HG02571 (cell line): ENCODE results near the gene NXNL2.

Experiments
- ATAC-seq: cut with Tn5 transposase; IDR thresholded peaks from one replicate; pipeline ENCODE4 v1.9.1; 2021; ENCODE audit warnings: mild to moderate bottlenecking, moderate library complexity; ENCODE audit not compliant: unreplicated experiment

NXNL2 gene

GRCh38 chr9:88534456-88535225 is at the start of gene NXNL2:
NXNL2 (plus strand) TSS chr9:88535178; CDS start chr9:88535435, 257 bp downstream.
- ATAC-seq = no peak

DNA sequence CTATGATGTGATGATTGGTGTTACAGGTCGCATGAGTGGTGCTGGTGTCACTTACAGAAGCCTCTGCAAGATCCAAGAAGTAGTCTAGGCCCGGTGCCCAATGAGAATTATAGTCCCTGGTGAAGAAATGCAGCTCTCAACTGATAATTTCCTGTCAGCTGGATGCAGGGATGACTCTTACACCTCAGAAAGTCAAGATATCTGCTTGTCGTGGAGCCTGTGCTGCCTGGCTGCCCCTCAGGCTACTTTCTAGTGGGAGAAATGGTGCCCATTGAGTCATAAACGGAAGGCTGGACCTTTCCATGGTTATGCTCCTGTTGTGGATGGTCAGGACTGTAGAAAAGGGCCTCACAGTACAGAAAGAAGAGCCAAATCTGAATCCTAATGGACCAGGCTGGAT is 46.8 kb upstream of the NXNL2 start:
- ATAC-seq = no peak

GRCh38 chr9:88494983-88495721 is 39.8 kb upstream of the NXNL2 start:
- no peak for ATAC-seq

DNA sequence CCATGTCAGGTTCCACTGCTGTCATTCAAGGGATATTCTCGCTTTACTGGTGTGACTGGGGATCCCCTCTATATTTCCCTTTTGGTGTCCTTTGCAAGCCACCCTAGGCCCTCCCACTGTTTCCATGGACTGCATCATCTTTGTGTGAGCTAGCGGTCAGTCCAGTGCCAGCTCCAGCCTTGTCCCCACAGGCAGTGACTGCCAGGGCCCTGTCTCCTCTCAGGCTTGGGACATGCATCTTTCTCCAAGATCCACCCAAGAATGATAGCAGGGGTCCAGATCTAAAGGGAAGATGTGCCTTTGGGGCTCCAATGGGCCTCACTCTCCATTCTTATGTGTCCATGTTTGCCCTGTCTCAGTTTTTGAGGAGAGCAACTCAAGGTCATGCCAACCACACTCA is 37.8 kb upstream of the NXNL2 start:
- ATAC-seq = no peak

DNA sequence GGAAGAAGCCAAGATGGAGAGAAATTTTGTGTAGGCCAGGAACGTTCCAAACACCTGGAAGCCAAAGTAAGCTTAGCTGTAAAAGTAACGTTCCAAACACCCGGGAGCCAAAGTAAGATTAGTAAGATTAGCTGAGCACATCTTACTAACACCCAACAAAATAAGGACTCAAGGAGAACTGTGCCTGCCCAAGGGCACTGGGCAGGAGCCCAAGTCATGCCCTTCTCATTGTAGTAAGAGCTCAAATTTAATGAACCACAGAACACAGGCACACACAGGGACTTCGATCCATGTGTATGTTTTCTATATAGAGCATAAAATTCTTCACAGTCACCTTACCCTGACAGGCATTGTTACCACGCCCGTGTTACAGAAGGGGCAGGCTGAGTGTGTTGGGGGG is 36.1 kb upstream of the NXNL2 start:
- ATAC-seq = no peak

- no peak for ATAC-seq
These were observed 33.9 kb upstream of the NXNL2 start for GRCh38 chr9:88501086-88501485.

DNA sequence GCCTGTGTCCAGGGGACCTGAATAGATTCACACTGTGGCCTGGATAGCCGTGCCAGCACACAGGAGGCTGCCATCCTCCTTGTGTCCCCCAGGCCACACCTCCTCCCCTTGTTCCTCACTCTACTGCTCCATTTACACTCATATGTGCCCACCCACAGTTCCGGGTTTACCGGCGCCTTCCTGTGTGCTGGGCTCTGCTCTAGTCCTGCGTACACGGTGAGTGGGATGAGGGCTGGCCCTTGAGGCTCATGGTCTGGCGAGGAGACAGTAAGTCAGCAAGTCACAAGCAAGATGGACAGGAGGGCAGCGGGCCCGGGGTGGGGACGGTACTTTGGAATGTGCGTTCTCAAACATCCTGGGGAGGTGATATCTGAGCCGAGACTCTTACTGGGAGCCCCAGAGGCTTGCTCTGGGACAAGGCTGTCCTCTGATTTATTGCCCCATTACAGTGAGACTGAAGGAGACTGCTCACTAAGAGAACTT is 32.4 kb upstream of the NXNL2 start:
- ATAC-seq = no peak

DNA sequence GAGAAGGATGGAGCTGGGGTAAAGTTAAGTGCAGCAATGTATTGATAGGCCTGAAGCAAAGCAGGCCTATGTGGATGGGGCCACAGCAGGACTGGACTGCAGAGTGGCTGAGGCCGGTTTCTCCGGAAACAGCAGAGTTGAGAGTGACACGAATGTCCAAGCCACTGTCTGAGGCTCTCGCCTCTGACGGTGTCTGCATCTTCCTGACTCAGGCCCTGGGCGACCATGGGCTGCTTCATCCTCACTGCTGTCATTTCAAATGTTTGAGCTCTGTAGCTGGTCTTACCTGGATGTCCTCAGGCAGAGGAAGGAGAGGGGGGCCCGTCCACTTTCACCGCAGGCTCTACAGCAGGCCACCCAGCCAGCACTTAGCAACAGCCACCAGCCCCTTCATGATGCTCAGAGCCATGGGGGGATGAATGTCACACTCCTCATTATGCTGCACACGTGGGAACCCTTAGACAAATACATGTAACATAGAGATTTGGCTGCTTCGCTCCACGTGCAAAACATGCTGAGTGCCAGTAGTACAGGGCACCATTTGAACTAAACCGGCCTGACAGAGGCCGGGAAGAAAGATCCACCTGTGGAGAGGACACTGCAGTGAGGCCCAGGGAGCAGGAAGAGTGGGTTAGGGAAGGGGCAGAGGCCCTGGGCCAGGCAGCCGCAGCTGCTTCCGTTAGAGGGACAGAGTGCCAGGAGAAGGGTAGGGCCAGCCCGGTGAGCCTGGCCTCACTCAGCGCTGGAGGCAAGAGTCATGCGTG is 31.7 kb upstream of the NXNL2 start:
- no peak for ATAC-seq

- no peak for ATAC-seq
These were observed 30.9 kb upstream of the NXNL2 start for GRCh38 chr9:88503845-88504764.

- ATAC-seq = no peak
These were observed 26.7 kb upstream of the NXNL2 start for GRCh38 chr9:88508326-88508725.

- no peak for ATAC-seq
These were observed 23.1 kb upstream of the NXNL2 start for GRCh38 chr9:88511906-88512305.

DNA sequence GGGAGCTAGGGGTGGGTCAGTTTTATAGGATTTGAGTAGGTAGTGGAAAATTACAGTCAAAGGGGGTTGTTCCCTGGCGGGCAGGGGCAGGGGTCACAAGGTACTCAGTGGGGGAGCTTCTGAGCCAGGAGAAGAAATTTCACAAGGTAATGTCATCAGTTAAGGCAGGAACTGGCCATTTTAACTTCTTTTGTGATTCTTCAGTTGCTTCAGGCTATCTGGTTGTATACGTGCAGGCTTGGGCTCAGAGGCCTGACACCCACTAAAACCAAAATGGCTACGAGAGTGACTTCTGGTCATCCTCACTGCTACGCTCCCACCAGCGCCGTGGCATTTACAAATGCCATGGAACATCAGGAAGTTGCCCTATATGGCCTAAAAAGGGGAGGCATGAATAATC is 20.7 kb upstream of the NXNL2 start:
- ATAC-seq = no peak

- ATAC-seq = no peak
These were observed 13.7 kb upstream of the NXNL2 start for GRCh38 chr9:88521308-88521707.

GRCh38 chr9:88522360-88522759 is 12.6 kb upstream of the NXNL2 start:
- no peak for ATAC-seq

- no peak for ATAC-seq
These were observed 11.9 kb upstream of the NXNL2 start for GRCh38 chr9:88523056-88523455.

DNA sequence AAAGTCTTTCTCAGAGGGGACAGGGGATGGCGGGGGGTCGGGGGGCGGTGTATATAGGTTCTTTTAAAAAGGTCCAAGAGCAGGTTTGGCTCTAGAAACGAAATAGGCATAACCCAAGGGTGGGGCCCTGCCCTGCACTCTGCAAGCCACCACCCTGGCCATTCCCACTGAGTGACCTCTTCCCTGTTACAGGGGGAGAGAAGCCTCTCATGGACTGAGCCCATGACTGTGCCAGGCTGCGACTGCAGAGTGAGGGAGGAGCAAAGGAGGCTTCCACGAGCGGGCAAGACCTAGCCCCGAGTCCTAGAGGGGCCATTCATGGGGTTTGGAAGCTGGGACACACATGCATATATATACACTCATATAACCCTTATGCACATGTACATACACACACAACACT is 10.1 kb upstream of the NXNL2 start:
- ATAC-seq = no peak

GRCh38 chr9:88527618-88528017 is 7.4 kb upstream of the NXNL2 start:
- no peak for ATAC-seq

DNA sequence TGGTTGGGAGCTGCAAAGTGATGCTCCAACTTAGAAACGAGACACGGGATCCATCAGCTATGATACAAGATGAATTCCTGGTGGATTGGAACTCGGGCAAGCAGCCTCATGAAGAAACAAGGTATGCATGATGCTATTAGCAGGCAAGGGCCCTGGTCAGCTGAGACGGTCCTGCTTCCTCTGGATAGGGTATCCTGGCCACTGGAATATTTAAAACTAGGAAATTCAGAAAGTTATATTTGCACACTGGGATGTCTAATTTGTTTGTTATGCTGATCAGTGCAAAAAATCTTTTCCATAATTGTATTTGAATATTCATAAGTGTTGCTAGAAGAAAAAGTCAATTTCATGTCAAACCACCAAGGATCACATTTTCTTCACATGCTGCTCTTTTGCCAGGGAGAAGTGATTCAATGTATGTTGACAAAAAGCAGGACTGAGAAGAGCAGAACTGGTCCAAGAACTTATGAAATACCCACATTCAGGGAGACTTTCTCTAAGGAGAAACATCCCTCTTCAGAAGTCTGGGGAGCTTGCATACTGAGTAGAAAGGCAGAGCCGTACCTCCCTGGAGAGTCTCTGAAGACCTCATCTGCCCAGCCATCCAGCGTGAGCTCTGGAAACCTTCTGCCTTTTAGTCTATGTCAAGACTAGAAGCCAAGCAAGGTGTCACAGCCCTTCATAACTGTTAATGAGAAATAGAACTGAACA is 6.7 kb upstream of the NXNL2 start:
- no peak for ATAC-seq

GRCh38 chr9:88529496-88529895 is 5.5 kb upstream of the NXNL2 start:
- ATAC-seq = no peak

DNA sequence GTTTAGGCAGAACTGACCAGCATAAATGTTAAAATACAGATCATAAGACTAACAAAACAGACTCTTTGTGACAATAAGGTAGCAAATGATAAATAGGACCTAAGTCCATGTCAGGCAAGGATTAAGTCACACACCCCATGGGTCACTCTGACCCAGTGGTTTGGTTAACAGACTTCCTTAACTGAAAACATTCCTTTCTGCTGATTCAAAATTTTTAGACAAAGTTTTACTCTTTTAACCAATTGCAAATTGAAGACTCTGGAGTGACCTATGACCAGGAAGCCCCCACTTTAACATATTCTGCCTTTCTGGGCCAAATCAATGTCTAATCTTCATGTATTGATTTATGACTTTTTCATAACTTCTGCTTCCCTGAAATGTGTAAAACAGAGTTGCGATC is 4.9 kb upstream of the NXNL2 start:
- ATAC-seq = no peak
